ENCODE data around the gene FAM204A.

FAM204A gene

GRCh38 chr10:118249714-118250113, 92.4 kb downstream of the FAM204A start:
- ATAC-seq: no peak
- no peak for TF ChIP-seq PPARA (CRISPR knock-in tag; IDR thresholded peaks at IDR 0.05; ENCODE audit: borderline replicate concordance)
- TF ChIP-seq TCF4 (CRISPR knock-in tag; IDR thresholded peaks at IDR 0.05; ENCODE audit: borderline replicate concordance): no peak
- no peak for TF ChIP-seq ZC3H10 (CRISPR knock-in tag; IDR thresholded peaks at IDR 0.05)
- TF ChIP-seq ZNF565 (CRISPR knock-in tag; conservative IDR thresholded peaks at IDR 0.05; ENCODE audit: low read depth): no peak
- no peak for TF ChIP-seq ZFP3 (CRISPR knock-in tag; IDR thresholded peaks at IDR 0.05)
- TF ChIP-seq, protein P1, sequence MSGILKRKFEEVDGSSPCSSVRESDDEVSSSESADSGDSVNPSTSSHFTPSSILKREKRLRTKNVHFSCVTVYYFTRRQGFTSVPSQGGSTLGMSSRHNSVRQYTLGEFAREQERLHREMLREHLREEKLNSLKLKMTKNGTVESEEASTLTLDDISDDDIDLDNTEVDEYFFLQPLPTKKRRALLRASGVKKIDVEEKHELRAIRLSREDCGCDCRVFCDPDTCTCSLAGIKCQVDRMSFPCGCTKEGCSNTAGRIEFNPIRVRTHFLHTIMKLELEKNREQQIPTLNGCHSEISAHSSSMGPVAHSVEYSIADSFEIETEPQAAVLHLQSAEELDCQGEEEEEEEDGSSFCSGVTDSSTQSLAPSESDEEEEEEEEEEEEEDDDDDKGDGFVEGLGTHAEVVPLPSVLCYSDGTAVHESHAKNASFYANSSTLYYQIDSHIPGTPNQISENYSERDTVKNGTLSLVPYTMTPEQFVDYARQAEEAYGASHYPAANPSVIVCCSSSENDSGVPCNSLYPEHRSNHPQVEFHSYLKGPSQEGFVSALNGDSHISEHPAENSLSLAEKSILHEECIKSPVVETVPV (CRISPR knock-in tag; IDR thresholded peaks at IDR 0.05): no peak
- TF ChIP-seq RARB (CRISPR knock-in tag; IDR thresholded peaks at IDR 0.05): no peak
- no peak for TF ChIP-seq BACH2 (CRISPR knock-in tag; IDR thresholded peaks at IDR 0.05; ENCODE audit: borderline replicate concordance)
- no peak for TF ChIP-seq CREB5 (CRISPR knock-in tag; IDR thresholded peaks at IDR 0.05; ENCODE audit: low read depth)
- TF ChIP-seq POU6F1 (CRISPR knock-in tag; IDR thresholded peaks at IDR 0.05; ENCODE audit: borderline replicate concordance, low read depth): no peak
- TF ChIP-seq ARNTL (CRISPR knock-in tag; IDR thresholded peaks at IDR 0.05; ENCODE audit: borderline replicate concordance, low read depth): no peak
